SIG-M5 (cell line): Measurements from ENCODE around the gene THOC3.
"Not testable (repeated sequence)": the region's sequence is repeated elsewhere in the genome, so short reads cannot be mapped to it uniquely, and the experiment has no call there.

ENCODE experiments used
- DNase-seq: peaks from one replicate; lab custom pipeline; 2025; lab: John Stamatoyannopoulos, UW

THOC3 gene, protein sequence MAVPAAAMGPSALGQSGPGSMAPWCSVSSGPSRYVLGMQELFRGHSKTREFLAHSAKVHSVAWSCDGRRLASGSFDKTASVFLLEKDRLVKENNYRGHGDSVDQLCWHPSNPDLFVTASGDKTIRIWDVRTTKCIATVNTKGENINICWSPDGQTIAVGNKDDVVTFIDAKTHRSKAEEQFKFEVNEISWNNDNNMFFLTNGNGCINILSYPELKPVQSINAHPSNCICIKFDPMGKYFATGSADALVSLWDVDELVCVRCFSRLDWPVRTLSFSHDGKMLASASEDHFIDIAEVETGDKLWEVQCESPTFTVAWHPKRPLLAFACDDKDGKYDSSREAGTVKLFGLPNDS

DNA sequence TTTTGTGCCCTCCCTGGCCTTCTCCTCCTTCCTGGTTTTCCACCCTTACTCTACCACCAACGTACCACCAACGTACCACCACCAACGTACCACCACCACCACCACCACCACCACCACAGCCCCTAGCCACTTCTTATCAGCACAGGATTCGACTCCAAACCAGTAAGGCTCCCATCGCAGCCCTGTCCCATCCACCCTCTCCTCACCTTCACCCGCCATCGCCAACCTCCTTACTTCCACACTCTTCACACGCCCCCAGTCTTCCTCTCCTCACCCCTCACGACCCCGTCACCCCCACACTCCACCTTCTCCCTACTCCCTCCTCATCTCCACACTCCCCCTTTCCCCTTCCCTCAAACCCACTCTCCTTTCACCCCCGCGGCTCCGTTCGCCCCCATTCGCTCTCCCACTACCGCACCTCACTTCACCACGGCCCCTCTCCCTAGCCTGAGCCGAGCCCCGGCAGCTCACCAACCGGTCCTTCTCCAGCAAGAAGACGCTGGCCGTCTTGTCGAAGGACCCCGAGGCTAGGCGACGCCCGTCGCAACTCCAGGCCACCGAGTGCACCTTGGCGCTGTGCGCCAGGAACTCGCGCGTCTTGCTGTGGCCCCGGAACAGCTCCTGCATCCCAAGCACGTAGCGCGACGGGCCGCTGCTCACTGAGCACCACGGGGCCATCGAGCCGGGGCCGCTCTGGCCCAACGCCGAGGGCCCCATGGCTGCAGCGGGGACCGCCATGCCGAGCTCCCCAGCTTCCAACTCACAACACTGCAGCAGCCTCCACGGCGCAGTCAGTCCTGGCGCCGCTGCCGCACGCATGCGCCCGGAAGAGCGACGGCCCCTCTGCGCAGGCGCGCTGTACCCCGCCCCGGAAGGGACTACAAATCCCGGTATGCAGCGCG is at the start of gene THOC3:
THOC3 (minus strand) TSS at position 845 of the 902 bp plus-strand sequence; CDS start at position 738, 107 bp downstream.
- DNase-seq = not testable (repeated sequence)

DNA sequence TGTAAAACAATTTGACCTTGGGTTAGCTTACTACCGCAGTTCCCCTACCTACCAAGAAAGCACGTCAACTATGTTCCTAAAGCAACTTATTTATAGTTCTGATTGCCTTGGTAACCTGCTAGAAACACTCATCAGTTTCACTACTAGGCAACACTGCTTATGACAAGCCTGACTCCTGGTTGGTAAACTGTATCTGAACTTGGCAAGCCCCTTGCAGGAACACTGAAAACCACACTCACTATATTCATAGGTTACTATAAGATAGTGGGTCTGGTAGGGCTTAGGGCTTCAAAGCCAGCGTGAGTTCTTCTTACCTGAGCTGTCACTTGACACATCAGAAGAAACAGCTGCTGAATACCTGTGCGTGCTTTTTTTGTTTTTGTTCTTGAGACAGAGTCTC is 49.2 kb upstream of the THOC3 start:
- not testable (repeated sequence) for DNase-seq

DNA sequence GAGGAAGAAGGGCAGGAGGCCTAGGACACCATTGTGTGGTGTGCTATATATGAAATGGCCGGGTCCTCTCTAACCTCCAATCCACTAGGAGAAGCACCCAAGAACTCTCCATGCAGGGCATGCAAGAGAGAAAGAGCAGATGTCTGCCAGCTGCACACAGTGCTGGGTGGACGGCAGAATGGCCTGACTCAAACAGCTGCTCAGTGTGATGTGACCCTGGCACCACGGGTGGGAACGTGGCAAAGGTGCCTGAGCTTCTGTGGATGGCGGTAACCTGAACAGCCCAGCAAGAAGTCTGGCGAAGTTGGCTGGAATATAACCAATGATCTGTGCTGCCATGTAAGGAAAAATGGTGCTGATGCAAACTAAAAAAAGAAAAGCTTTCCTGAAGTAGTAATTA is 46.2 kb upstream of the THOC3 start:
- not testable (repeated sequence) for DNase-seq

DNA sequence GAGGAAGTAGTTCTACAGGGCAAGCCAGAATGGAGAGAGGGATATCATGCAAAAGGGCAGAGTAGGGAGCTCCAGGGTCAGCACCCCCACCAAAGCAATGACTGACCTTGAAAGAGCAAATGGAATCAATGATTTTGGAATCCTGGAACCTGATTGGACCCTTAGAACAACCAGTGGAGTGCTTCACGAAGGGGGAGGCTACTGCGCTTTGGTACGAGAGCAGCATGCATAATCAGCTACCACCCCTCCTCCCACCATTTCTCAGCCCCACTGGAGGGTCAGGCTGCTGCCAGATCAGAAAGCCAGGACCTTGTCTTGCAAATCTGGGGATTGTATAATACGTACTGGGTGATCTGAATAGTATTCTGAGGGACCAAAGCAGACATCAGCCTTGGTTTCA is 43.0 kb upstream of the THOC3 start:
- DNase-seq = not testable (repeated sequence)

DNA sequence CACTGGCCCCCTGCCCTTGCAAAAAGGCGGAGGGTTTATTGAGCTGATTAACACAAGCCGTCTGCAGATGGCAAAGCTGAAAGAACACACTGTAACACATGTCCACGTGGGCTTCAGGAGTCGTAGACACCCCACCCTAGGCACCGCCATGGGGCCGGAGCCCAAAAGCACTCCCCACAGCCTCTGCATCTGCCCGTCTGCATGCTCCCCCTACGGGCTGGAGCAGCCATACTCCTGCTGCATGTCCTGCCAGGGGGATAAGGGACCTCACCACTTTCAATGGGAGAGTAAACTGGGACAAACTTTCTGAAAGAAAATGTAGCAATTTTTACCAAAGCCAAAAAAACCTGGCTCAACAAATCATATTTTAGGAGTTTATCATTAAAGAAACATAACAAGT is 42.1 kb upstream of the THOC3 start:
- DNase-seq = not testable (repeated sequence)

DNA sequence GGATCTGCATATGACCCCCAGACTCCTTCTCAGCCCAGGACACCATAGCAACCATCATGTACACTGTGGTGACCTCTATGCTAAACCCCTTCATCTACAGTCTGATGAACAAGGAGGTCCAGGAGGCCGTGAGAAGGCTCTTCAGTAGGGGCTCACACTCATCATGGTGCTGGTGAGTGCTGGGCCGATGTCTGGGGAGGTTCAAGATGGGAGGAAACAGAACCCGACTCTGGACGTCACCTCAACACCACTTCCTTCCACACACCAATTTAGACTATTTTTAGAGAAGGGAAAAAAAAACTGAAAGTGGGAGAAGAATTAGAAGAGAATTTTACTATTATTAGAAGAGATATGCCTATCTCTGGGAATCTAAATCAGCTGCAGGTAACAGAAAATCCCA is 39.1 kb upstream of the THOC3 start:
- not testable (repeated sequence) for DNase-seq

DNA sequence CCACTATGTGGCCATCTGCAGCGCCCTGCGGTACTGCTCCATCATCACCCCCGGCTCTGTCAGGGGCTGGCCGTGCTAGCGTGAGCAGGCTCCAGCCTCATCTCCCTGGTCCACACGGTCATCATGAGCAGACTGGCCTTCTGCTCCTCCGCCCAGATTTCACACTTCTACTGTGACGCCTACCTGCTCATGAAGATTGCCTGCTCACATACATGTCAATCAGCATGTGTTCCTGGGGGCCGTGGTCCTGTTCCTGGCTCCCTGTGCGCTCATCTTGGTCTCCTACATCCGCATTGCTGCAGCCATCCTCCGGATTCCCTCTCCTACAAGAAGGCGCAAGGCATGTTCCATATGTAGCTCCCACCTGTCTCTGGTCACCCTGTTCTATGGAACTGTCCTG is 38.7 kb upstream of the THOC3 start:
- not testable (repeated sequence) for DNase-seq

DNA sequence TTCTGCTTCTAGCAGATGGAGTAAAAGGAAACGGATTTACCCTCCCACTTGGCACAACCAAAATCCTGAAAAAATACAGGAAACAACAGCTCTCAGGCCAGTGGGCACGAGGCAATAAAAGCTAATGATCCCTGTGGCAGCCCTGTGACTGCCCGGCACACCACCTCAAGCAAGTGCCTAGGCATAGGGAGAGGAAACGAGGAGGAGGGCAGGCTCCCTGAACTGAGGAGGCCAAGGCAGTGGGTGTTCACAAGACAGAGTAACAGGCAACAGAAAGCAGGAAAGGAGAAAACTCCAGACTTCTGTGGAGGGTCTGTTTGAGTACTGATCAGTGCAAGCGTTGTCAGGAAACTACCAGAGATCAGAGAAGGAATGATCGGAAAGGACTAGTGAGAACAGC is 29.9 kb upstream of the THOC3 start:
- DNase-seq = not testable (repeated sequence)

DNA sequence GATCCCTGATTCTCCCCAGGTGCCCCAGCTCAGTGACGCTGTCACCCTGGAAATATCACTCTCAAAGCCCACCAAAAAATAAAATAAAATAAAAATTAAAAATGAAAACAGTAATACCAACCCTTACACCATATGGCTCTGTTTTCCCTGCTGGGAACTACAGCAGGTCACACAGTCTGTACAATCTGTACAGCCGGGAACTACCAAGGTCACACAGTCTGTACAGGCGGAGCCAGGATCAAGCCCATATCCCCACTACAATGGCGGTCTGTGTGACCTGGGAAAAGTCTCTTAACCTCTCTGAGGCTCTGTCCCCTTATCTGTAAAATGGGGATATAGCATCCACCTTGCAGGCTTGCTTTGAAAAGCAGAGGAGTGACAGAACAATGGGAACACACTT is 29.4 kb upstream of the THOC3 start:
- not testable (repeated sequence) for DNase-seq

DNA sequence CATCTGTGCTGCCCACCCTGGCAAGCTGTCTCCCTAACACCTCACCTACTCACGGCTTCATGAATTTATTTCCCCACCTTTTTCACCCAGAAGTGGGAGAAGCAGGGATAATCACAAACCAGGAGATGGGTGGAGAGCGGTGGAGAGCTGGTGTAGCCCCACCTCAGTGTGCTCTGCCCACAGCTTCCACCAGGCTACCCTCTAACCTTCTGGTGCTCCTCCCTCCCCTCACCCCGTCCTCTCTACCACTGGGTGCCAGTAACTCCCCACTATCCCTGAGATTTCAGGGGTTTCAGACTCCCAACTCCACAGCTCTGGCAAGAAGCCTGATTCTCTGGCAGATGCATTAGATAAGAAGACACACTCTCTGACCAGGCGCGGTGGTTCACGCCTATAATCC is 28.7 kb upstream of the THOC3 start:
- not testable (repeated sequence) for DNase-seq

DNA sequence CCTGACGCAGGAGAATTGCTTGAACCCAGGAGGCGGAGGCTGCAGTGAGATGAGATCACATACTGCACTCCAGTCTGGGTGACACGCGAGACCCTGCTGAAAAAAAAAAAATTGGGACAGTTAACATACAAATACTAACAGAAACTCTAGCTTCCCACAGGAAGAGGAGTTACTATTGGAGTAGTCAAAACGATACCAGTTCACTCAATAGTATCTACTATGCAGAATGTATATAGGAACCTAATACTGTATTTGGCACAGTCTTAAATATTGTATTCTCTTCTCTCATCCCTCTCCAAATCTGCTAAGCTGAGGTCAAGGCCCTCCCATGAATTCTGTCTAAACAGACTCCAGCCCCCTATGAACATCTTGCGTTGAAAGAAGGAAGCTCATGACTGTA is 27.4 kb upstream of the THOC3 start:
- not testable (repeated sequence) for DNase-seq

DNA sequence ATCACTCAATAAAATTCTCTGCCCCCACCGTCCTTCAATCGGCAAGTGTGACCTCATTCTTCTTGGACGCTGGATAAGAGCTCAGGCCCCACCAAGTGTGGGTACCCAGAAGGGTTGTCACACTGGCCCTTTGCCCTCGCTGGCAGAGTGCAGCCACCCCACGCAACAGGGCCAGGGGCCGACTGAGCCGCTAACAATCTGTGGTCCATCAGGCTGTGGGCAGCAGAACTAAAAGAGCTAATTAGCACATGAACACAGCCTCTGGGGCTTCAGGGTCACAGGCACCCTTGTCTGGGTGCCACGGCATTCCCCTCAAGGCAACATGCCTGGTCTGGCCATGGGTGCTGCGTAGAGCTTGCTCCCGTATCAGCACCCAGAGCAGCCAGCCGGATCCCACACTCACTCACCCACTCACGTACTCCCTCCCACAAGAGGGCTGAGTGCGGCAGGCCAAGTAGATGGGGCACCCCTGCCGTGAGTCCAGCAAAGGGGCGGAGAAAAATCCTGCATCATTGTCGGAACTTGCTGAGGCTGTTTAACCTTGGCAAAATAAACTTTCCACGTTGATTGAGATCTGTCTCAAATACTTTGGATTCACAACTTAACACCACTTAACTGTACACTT is 11.4 kb upstream of the THOC3 start:
- DNase-seq = not testable (repeated sequence)

DNA sequence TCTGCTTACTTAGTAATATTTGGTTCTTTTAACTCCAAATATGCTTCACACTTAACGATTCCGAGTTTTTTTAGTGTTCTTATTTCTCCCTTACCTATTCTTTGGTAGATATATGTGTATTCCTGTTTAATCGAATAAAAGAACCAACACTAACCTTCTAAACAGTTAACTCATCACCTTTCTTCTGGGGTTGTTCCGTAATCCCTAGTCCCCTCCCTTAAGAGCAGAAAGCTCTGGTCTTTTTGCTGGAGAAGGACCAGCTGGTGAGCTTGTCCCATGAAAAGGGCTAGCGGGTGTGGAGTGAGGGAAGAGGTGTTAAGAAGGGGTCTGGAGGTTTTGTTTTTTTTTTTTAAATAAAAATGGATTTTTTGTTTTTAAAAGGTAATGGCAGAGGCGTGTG is 266 bp upstream of the THOC3 start:
- DNase-seq = not testable (repeated sequence)

DNA sequence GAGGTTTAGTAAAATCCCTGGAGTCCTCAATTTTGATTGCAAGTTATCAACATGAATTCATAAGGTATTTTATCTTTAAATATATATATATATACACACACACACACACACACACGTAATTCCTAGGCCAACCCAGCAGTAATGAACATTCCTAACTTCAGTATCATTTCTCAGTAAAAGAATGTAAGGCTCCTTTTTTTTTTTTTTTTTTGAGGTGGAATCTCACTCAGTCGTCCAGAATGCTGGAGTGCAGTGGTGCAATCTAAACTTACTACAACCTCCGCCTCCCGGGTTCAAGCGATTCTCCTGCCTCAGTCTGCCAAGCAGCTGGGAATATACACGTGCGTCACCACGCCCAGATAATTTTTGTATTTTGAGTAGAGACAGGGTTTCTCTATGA is 5.8 kb downstream of the THOC3 start:
- not testable (repeated sequence) for DNase-seq

DNA sequence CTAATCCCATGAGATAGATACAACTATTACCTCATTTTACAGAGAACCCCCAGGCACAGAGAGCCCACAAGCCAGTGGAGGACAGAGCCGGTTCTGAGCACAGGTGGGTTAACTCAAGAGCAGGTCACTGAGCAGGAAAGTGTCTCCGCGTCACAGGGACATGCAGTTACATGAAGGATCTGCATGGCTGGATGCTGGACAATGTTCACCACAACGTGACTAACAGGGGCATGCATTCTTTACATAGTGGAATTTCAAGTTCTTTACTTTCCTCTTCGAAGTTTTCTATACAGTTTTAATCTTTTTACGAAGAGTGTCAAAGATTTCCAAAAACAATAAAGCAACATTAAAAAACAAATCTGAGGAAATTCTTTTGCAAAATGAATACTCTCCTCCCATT is 7.9 kb downstream of the THOC3 start:
- not testable (repeated sequence) for DNase-seq

DNA sequence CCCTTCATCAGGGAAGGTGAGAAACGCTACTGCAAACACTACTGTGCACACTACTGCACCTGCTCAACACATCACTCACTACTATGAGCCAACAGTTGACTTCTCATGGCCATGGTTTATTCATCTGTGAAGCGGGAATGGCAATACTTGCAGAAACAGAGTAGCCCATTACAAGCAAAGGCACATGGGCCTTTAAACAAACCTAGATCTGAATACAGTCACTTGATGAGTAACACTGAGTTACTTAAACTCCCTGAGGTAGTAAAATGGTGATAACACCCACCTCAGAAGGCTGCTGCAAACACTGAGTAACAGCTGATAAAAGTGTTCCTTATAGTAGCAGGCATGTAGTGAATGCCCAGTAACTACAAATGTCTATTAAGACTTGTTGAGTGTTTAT is 9.6 kb downstream of the THOC3 start:
- DNase-seq = not testable (repeated sequence)

DNA sequence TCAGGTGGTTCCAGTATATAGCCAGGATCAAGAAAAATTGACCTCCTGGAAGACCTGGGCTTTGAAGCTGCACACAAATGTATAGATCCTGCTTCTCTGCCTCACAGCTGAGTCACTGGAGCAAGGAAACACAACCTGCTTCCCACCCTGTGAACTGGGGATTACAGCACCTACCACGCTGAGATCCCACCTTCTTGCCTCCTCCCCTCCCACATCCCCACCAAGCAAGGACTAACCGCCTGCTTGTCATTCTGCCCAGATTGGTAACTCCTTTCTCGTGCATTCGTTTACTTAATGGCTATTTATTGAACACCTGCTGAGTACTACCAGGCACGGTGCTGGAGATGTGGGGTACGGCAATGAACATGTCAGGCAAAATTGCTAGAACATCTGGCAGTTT is 14.0 kb downstream of the THOC3 start:
- not testable (repeated sequence) for DNase-seq

DNA sequence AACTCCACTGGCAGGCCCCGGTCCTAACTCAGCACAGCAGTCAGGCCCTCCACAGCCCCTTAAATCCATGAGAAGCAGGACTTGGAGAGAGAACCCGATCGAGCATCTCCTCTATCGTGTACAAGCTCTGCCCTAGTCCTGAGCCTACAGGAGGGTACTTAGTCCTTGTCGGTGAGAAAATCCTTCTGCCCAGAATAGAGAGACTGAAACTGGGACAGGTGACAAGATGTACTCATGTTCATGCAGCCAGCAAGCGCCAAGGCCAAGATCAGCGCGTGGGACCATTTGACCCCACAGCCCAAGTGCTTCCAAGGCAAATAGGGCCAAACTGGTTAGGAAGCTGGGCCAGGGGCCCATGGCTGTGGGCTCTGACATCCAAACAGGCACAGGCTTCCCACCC is 15.3 kb downstream of the THOC3 start:
- DNase-seq = not testable (repeated sequence)

DNA sequence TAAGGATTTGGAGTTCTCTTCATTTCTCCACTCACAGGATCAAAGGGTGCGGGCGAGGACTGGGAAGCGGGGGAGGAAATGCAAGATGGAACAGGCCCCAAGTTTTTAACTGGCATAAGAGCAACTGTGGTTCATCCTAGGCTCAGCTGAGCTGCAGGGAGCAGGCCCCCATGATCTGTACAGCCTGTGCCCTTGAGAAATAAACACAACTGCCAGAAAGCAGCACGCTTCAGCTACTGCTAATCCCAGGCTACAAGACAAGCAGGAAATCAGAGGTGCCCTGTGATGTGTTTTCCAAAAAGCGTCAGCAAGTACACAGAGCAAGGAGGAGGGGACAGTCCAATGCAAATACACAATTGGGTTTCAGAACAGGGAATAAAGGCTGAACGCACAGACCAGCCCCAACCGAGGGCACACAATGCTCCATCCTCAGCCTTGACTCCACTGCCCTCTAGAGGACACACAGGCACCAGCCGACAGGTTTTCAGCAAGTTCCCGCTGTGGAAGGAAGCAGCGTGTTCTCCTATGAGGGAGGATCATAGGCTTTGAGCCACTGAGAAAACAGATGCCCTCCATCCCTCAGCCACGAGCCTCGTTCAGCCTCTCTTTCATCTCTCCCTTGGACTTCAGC is 16.7 kb downstream of the THOC3 start:
- DNase-seq = not testable (repeated sequence)

DNA sequence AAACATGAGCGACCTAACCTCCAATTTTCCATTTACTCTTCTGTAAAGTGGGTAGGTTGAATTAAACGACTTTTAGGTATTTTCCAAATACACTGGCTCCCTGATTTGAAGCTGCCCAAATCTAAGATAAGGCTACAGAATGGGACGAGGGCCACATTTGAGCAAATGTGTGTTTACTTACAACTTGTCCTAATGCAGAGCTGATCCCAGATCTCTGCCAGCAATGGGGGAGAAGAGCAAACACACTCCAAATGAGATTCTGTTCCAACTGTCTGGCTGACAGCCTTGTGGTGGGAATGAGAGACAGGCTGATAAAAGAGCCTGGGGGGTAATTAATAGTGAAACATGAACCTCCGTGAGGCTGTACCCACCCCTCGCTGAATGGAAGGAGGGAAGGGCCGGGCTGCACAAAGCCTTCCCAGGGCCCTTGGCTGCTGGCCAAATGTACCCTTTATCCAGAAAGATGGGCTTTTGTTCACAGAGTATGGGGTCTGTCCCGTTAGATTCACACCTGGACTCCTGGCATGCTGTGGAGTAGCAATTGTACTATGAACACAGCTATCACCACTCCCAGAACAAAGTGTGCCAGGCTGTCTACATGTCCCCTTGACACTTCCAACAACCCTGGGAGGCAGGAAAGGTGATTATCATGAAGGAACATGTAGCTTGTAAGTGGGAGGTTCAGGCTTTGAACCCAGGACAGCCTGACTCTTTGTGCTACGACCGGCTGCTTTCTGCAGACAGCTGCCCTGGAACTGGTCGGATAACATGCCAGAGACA is 19.6 kb downstream of the THOC3 start:
- DNase-seq = not testable (repeated sequence)

DNA sequence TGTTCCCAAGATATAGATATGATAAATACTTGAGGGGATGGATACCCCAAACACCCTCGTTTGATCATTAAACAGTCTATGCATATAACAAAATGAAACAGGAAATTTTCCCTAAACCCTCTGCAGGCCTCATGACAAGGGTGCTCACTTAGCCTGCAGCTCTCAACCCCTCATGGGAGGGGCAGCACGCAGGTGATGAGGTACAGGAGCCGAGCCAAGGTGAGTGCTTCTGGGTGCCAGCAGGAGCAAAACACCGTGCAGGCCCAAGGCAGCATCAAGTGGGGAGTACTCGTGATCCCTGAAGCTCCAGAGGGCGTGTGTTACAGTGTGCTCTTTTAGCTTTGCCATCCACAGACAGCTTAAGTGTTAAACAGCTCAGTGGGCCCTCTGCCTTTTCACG is 24.9 kb downstream of the THOC3 start:
- not testable (repeated sequence) for DNase-seq
